ENCODE results near the gene C12orf54.

GRCh38 chr12:48482198-48482597 is at the start of gene C12orf54:
- TF ChIP-seq, protein P1, sequence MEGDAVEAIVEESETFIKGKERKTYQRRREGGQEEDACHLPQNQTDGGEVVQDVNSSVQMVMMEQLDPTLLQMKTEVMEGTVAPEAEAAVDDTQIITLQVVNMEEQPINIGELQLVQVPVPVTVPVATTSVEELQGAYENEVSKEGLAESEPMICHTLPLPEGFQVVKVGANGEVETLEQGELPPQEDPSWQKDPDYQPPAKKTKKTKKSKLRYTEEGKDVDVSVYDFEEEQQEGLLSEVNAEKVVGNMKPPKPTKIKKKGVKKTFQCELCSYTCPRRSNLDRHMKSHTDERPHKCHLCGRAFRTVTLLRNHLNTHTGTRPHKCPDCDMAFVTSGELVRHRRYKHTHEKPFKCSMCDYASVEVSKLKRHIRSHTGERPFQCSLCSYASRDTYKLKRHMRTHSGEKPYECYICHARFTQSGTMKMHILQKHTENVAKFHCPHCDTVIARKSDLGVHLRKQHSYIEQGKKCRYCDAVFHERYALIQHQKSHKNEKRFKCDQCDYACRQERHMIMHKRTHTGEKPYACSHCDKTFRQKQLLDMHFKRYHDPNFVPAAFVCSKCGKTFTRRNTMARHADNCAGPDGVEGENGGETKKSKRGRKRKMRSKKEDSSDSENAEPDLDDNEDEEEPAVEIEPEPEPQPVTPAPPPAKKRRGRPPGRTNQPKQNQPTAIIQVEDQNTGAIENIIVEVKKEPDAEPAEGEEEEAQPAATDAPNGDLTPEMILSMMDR (IDR thresholded peaks at IDR 0.05): no peak
- no peak for TF ChIP-seq ZFX (IDR thresholded peaks at IDR 0.05; ENCODE audit: borderline replicate concordance)

All from 22Rv1 (cell line).